Measurements from ENCODE around the gene FRMPD2.

The FRMPD2 gene

DNA sequence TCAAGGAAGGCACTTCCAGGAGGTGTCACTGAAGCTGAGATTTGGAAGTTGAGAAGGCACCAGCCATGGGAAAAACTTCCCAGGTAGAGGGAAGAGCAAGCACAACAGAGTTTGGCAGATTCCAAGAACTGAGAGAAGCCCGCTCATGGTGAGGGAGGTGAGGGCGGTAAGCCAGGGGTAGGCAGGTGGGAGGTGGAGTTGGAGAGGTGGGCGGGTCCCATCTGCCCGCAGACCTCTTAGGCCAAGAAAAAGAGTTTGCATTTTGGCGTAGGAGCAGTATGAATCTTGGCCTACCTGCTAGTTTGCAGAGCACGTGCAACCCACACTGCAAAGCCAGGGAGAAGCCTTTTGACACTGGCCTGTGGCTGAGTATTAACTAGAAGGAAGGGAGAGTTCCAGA is 18.8 kb downstream of the FRMPD2 start:
- TF ChIP-seq TAF1 (IDR thresholded peaks at IDR 0.05; ENCODE audit: borderline replicate concordance, insufficient read depth, low read length) (no peak), REST (IDR thresholded peaks at IDR 0.05; ENCODE audit: insufficient read depth in 1 of 2, low read depth in 2 of 2, low read length in 2 of 2) (no peak), POLR2AphosphoS5 (IDR thresholded peaks at IDR 0.05; ENCODE audit: low read depth, low read length) (no peak), SIN3A (IDR thresholded peaks at IDR 0.05; ENCODE audit: borderline replicate concordance, insufficient read depth, low read length) (no peak), FOXP2 (optimal IDR thresholded peaks at IDR 0.05; ENCODE audit: borderline replicate concordance, extremely low read depth, extremely low read length, insufficient read depth) (no peak)

DNA sequence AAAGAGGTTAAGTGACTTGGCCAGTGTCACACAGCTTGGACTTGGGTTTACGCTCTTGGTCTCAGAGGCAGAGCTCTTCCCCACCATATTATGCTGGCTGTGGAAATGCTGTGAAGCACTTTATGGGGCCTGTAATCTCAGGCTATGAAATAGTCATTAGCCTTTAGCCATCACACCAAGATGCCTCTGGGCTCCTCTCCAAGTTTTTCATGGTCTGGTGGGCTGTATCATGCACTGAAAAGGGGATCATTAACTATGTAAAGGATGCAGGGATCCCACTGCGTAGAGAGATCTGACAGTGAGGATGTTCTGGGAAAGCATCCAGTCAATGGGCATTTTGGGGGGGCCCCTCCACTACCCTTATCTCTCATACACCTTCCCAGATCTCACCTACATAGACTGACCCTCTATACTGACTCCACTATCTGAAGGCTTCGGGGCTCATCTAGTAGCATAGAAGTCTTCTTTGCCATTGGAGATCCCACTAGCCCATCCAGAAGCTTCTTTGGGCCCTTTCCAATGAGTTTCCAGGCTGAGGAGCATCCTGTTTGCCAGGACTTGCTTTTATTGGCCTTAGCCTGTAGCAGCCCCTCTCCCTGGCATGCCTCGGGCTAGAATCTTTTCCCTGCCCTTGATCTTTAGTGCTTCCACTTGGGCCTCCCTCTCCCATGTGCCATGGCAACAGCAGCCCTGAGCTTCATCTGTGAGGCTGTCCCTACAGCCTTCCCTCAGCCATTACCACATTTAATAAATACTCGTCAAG is 19.6 kb downstream of the FRMPD2 start:
- TF ChIP-seq POLR2AphosphoS5 (IDR thresholded peaks at IDR 0.05; ENCODE audit: low read depth, low read length) (no peak), SIN3A (IDR thresholded peaks at IDR 0.05; ENCODE audit: borderline replicate concordance, insufficient read depth, low read length) (no peak), REST (IDR thresholded peaks at IDR 0.05; ENCODE audit: insufficient read depth in 1 of 2, low read depth in 2 of 2, low read length in 2 of 2) (no peak), TAF1 (IDR thresholded peaks at IDR 0.05; ENCODE audit: borderline replicate concordance, insufficient read depth, low read length) (no peak), FOXP2 (optimal IDR thresholded peaks at IDR 0.05; ENCODE audit: borderline replicate concordance, extremely low read depth, extremely low read length, insufficient read depth) (no peak)

GRCh38 chr10:48253970-48254657 is 20.4 kb downstream of the FRMPD2 start:
- no peak for TF ChIP-seq FOXP2 (optimal IDR thresholded peaks at IDR 0.05; ENCODE audit: borderline replicate concordance, extremely low read depth, extremely low read length, insufficient read depth)
- TF ChIP-seq TAF1 (IDR thresholded peaks at IDR 0.05; ENCODE audit: borderline replicate concordance, insufficient read depth, low read length) = no peak
- TF ChIP-seq SIN3A (IDR thresholded peaks at IDR 0.05; ENCODE audit: borderline replicate concordance, insufficient read depth, low read length) = no peak

DNA sequence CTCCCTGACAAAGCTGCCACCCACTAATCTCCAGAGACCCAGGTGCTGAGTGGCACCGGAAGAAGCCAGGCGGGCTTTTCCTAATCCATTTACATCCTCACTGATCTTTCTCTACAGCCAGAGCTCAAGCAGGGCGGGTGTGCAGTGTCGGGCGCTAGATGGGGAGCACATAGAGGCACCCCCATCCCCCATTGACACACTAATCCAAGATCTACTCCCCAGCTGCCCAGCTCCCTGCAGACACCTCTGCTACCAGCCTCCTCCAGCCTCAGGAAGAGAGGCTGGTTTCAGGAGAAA is 22.2 kb downstream of the FRMPD2 start:
- TF ChIP-seq REST (IDR thresholded peaks at IDR 0.05; ENCODE audit: insufficient read depth in 1 of 2, low read depth in 2 of 2, low read length in 2 of 2) = no peak
- no peak for TF ChIP-seq SIN3A (IDR thresholded peaks at IDR 0.05; ENCODE audit: borderline replicate concordance, insufficient read depth, low read length)
- TF ChIP-seq TAF1 (IDR thresholded peaks at IDR 0.05; ENCODE audit: borderline replicate concordance, insufficient read depth, low read length) = no peak
- no peak for TF ChIP-seq POLR2AphosphoS5 (IDR thresholded peaks at IDR 0.05; ENCODE audit: low read depth, low read length)
- TF ChIP-seq FOXP2 (optimal IDR thresholded peaks at IDR 0.05; ENCODE audit: borderline replicate concordance, extremely low read depth, extremely low read length, insufficient read depth) = no peak

- TF ChIP-seq POLR2AphosphoS5 (IDR thresholded peaks at IDR 0.05; ENCODE audit: low read depth, low read length) = no peak
- TF ChIP-seq FOXP2 (optimal IDR thresholded peaks at IDR 0.05; ENCODE audit: borderline replicate concordance, extremely low read depth, extremely low read length, insufficient read depth) = no peak
- 0 out of 4 replicates have a peak, but pooled peaks of 1 of the 2 experiments have one; percentile 46 for TF ChIP-seq REST (IDR thresholded peaks at IDR 0.05; ENCODE audit: insufficient read depth in 1 of 2, low read depth in 2 of 2, low read length in 2 of 2)
- no peak for TF ChIP-seq SIN3A (IDR thresholded peaks at IDR 0.05; ENCODE audit: borderline replicate concordance, insufficient read depth, low read length)
These were observed 22.8 kb downstream of the FRMPD2 start for GRCh38 chr10:48251525-48252353.

Measured in PFSK-1 (cell line).